Large intestine (tissue), 3 donors: ENCODE results near the gene ENTPD2. TPM values are rescaled to one million over a fixed set of nuclear protein-coding genes. Genes with fewer than 3 reads are reported as not detected.
A peak's percentile ranks its signal among the peaks of the same experiment; 100 is the strongest.

ENCODE experiments used
- DNase-seq, 2 donors: peaks; one replicate each; pipeline versions ENCODE4 v3.0.0 to v3.0.0-alpha.2; 2013
- H3K27ac ChIP-seq: one replicate; pipeline ENCODE4 v1.5.1; 2013; ENCODE audit warnings: low read length
- H3K27me3 ChIP-seq: 2 replicates; pipeline ENCODE4 v1.6.1; 2013; ENCODE audit warnings: low read length; ENCODE audit not compliant: control insufficient read depth, insufficient read depth
- H3K36me3 ChIP-seq: 2 replicates; pipeline ENCODE4 v1.6.1; 2013; ENCODE audit warnings: low read length; ENCODE audit not compliant: control insufficient read depth, insufficient read depth
- H3K4me1 ChIP-seq: one replicate; pipeline ENCODE4 v1.6.1; 2013; ENCODE audit warnings: low read length; ENCODE audit not compliant: control insufficient read depth, insufficient read depth
- H3K4me3 ChIP-seq: one replicate; pipeline ENCODE4 v1.5.1; 2013; ENCODE audit warnings: low read length
- H3K9me3 ChIP-seq: one replicate; pipeline ENCODE4 v1.6.1; 2013; ENCODE audit warnings: mild to moderate bottlenecking, low read depth, low read length, moderate library complexity; ENCODE audit not compliant: control insufficient read depth
- WGBS: methylation state at CpG from one replicate; pipeline ENCODE4 v1.1.5; 2013; ENCODE audit warnings: low lambda C conversion rate; ENCODE audit not compliant: insufficient coverage; 5-methylcytosine and 5-hydroxymethylcytosine counted together
- polyA plus RNA-seq: library from polyadenylated mRNA; unstranded; fragments of 120-200 nt; gene quantifications from one replicate; pipeline ENCODE4 v1.2.1, GENCODE V29; 2013

Gene ENTPD2
- polyA plus RNA-seq, 1 donor = 9.9 TPM

- peaks cover 3% of the 10 kb centered on the region for H3K9me3 ChIP-seq
- no peak overlapping the region for H3K27ac ChIP-seq
- DNase-seq = no peak
- no peak overlapping the region for H3K4me3 ChIP-seq
- H3K4me1 ChIP-seq = peaks cover 25% of the 10 kb centered on the region
- peaks cover 59% of the 10 kb centered on the region for H3K27me3 ChIP-seq
- no peaks in the 10 kb centered on the region for H3K36me3 ChIP-seq
- no CpG with 5 or more reads among the region's 8 CpGs for WGBS
Measured at GRCh38 chr9:137052293-137052692, 1.6 kb downstream of the ENTPD2 start.

GRCh38 chr9:137051145-137051724 is 2.6 kb downstream of the ENTPD2 start:
- Histone ChIP-seq H3K9me3 (peaks cover 6% of the 10 kb centered on the region), H3K27ac (no peak overlapping the region), H3K4me3 (no peak overlapping the region), H3K4me1 (peaks cover 28% of the 10 kb centered on the region), H3K36me3 (no peaks in the 10 kb centered on the region), H3K27me3 (peaks cover 68% of the 10 kb centered on the region)
- DNase-seq = no peak
- WGBS = no CpG with 5 or more reads among the region's 17 CpGs

- WGBS = no CpG with 5 or more reads among the region's 5 CpGs
- H3K27me3 ChIP-seq = peaks cover 72% of the 10 kb centered on the region
- no peak for DNase-seq
- H3K4me1 ChIP-seq = peaks cover 24% of the 10 kb centered on the region
- no peaks in the 10 kb centered on the region for H3K36me3 ChIP-seq
- no peak overlapping the region for H3K4me3 ChIP-seq
- H3K27ac ChIP-seq = no peak overlapping the region
- peaks cover 8% of the 10 kb centered on the region for H3K9me3 ChIP-seq
Measured at GRCh38 chr9:137050570-137050969, 3.3 kb downstream of the ENTPD2 start.

- no peak overlapping the region for H3K4me3 ChIP-seq
- peaks cover 8% of the 10 kb centered on the region for H3K9me3 ChIP-seq
- DNase-seq = peak in 1 of 2 donors; percentile 55
- WGBS = 56% methylated on average over 10 of the region's 38 CpGs
- H3K36me3 ChIP-seq = no peaks in the 10 kb centered on the region
- H3K27me3 ChIP-seq = peaks cover 80% of the 10 kb centered on the region
- no peak overlapping the region for H3K27ac ChIP-seq
- peaks cover 23% of the 10 kb centered on the region for H3K4me1 ChIP-seq
Measured at GRCh38 chr9:137049544-137050449, 4.1 kb downstream of the ENTPD2 start.

DNA sequence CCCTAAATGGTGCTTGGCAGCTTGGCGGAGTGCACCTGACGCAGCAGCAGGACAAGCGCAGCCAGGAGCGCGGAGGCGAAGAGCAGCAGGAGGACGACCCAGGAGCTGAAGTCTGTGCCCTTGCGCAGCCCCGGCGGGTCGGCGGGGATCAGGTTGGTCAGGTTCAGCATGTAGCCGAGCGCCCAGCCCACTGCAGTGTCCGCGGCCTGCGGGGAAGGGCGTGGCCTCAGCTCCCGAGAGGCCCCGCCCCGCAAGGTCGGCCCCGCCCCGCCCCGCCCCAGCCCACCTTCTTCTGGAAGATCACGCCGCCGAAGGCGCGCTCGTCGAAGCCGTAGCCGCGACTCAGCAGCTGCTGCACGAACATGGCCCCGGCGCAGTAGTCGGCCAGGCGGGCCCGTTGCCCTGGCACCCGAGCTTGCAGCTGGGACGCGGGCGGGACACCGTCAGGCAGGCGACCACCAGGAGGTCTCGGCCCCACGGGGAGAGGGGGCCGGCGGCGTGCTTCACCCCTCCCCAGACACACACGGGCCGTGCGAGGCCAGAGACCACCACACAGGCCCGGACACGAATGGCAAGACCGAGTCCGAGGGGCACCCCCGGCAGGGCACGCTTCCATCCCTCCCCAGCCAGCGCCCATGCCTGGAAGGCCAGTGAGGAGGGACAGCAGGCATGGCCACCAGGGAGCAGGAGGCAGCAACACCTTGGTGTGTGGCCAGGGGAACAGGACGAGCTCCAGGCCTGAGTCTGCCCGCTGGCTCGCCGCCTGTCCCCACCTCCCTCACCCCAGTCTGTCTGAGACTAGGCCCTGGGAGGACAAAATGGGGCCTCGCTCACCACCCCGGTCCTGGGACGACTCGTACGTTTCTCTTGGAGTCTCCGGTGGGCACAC is 5.0 kb downstream of the ENTPD2 start:
- WGBS = no CpG with 5 or more reads among the region's 72 CpGs
- H3K27me3 ChIP-seq = peaks cover 83% of the 10 kb centered on the region
- H3K27ac ChIP-seq = no peak overlapping the region
- H3K9me3 ChIP-seq = peaks cover 8% of the 10 kb centered on the region
- no peaks in the 10 kb centered on the region for H3K36me3 ChIP-seq
- DNase-seq = no peak
- no peak overlapping the region for H3K4me3 ChIP-seq
- H3K4me1 ChIP-seq = peaks cover 22% of the 10 kb centered on the region

DNA sequence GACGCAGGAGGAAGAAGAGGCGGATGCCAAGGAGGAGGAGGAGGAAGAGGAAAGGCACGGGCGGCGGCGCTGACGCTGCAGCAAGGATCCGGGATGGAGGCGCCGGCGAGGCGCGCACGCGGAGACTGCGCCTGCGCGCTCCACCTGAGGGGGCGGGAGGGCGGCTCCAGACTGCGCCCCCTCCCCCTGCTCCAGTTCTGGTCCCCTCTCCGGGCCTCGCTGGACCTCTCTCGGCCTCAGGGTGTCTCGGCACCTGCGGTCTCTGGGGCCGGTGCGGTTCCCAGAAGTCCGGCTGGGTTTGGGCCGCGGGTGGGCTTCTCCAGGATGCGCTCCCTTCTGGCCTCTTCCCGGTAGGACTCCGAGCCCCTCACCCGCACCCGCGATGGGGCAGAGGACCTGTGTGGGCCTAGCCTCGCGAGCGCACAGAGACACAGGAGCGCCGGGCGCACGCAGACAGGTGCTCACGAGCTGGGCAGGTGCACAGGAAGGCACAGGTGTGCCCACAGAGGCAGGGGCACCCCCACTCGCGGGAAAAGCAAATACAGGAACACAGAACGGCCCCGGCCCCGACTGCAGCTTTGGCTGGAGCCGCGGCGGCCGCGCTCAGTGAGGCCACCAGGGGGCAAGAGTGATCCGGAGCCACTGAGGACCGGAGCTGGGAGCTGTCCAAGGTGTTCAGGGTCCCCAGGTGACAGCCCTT is 7.6 kb downstream of the ENTPD2 start, which contains the start of gene NPDC1:
TSS of gene NPDC1 (minus strand) at position 90 of the 700 bp plus-strand sequence. CDS start 188 bp downstream, outside the sequence.
- peak within 1 kb of the TSS; percentile 23 for H3K27ac ChIP-seq
- H3K27me3 ChIP-seq = peaks cover 71% of the 10 kb centered on the region
- H3K9me3 ChIP-seq = peaks cover 8% of the 10 kb centered on the region
- peak within 1 kb of the TSS; percentile 28 for H3K4me3 ChIP-seq
- H3K36me3 ChIP-seq = no peaks in the 10 kb centered on the region
- peak; percentile 66 to 68 for DNase-seq
- peaks cover 23% of the 10 kb centered on the region for H3K4me1 ChIP-seq
- WGBS = no CpG with 5 or more reads among the region's 57 CpGs

DNA sequence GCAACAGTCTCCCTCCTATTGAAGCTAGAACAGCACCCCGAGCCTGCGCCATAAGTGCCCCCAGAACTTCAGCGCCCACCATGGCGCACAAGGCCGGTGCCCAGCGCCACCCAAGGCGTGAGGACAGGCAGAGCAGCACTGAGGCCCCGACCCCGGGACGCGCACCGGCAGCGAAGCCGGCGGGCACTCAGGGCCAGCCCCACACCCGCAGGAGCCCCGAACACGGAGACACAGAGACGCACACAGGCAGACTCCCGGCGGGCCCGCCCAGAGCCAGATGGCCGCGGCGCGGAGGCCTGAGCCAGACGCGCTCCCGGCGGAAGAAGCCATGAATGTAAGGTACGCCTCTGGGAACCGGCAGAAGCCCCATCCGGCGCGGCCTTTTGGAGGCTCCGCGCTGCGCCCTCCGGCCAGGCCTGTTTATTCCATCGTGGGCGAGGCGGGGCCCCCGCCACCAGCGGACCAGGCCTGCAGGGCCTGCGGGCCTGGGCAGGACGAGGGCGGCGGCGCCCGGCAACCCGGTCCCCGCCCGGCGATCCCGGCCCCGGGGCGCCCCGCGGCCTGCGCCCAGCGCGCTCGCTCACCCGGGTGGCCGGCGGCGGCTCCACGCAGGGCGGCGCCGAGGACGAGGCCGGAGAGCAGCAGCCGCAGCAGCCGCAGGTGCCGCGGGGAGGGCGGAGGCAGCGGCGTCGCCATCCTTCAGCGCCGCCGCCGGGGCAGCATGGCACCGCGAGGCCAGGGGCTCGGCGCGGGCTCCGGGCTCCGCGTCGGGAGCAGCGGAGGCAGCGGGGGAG is 8.4 kb downstream of the ENTPD2 start:
- no peaks in the 10 kb centered on the region for H3K36me3 ChIP-seq
- peaks cover 68% of the 10 kb centered on the region for H3K27me3 ChIP-seq
- peaks cover 23% of the 10 kb centered on the region for H3K4me1 ChIP-seq
- DNase-seq = peak in 1 of 2 donors; percentile 50
- peak overlapping the region; percentile 28 for H3K4me3 ChIP-seq
- no CpG with 5 or more reads among the region's 96 CpGs for WGBS
- H3K27ac ChIP-seq = no peak overlapping the region
- H3K9me3 ChIP-seq = peaks cover 10% of the 10 kb centered on the region

DNA sequence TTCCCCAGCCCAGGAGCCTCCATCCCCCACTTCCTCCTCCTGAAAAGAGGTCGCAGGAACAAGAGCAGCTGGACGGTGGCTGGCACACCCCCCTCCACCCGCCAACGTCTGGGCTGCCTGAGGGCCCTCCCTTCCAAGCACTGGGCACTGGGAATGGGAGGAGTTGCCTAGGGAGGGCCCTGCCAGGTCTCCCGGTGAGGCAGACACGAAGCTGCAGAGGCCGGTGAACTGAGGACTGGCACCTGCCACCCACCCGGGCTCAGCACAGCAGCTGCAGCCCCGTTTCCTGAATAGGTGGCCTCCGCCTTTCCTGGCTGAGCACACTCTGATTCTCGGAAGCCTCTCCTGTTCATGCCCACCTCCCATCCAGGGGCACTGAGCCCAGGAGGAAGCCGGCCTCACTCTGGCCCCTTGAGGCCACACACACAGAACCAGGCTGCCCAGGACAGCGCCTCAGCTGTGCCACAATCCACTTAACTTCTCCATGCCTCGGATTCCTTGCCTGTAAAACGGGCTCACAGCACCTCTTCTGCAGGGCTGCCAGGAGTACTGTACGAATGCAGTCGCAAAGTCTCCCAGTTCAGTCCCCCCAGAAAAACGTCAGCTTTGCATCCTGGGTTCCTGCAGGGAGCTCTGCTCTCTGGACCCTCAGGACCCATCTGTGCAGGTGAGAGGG is 9.2 kb downstream of the ENTPD2 start:
- WGBS = no CpG with 5 or more reads among the region's 18 CpGs
- H3K9me3 ChIP-seq = peaks cover 12% of the 10 kb centered on the region
- peaks cover 59% of the 10 kb centered on the region for H3K27me3 ChIP-seq
- DNase-seq = no peak
- no peak overlapping the region for H3K27ac ChIP-seq
- peak overlapping the region; percentile 28 for H3K4me3 ChIP-seq
- H3K4me1 ChIP-seq = peaks cover 23% of the 10 kb centered on the region
- H3K36me3 ChIP-seq = no peaks in the 10 kb centered on the region

GRCh38 chr9:137044037-137044436 is 9.8 kb downstream of the ENTPD2 start:
- H3K27me3 ChIP-seq = peaks cover 53% of the 10 kb centered on the region

More at GRCh38 chr9:137044037-137044436, 9.8 kb downstream of the ENTPD2 start:
- H3K4me3 ChIP-seq = no peak overlapping the region
- no peak overlapping the region for H3K27ac ChIP-seq
- no peaks in the 10 kb centered on the region for H3K36me3 ChIP-seq
- WGBS = no CpG with 5 or more reads among the region's 12 CpGs
- peaks cover 23% of the 10 kb centered on the region for H3K4me1 ChIP-seq
- no peak for DNase-seq
- peaks cover 10% of the 10 kb centered on the region for H3K9me3 ChIP-seq
